ENCODE results near the gene MARCHF10. TPM values are rescaled to one million over a fixed set of nuclear protein-coding genes. Genes with fewer than 3 reads are reported as not detected.
A peak's percentile ranks its signal among the peaks of the same experiment; 100 is the strongest.

Gene MARCHF10
- total RNA-seq, 3 donors from 2014 or later: under 0.01 to 0.16 TPM; not detected in 1

DNA sequence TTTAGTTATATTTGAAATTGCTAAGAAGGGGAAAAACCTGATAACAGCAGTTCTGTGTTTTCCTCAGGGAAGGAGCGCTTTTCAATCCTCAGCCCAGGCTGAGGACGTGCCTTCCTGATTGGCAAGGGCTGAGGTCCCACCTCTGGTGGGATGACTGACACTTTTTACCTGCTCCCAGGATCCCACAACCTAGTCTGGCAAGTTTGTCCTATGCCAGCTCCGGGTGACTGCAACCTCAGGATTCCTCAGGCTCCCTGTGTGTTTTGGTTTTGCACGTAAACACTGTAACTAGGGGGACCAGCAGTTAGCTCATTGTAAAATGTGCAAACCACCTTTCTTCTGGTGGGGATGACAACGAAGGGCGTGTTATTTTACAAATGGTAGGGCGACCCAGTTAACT is 7.5 kb downstream of the MARCHF10 start:
- no peaks in the 10 kb centered on the region for H3K9me3 ChIP-seq
- H3K4me1 ChIP-seq: no peaks in the 10 kb centered on the region
- H3K36me3 ChIP-seq: no peaks in the 10 kb centered on the region
- H3K27me3 ChIP-seq: no peaks in the 10 kb centered on the region
- intact Hi-C loops (cut with DNase I; ENCODE audit: low total_unique reads): no loop called here
- H3K4me3 ChIP-seq: no peak overlapping the region
- peak in 1 of 2 donors; percentile 67 for DNase-seq (ENCODE audit: low spot score in 2 of 2)
- TF ChIP-seq, protein P1, sequence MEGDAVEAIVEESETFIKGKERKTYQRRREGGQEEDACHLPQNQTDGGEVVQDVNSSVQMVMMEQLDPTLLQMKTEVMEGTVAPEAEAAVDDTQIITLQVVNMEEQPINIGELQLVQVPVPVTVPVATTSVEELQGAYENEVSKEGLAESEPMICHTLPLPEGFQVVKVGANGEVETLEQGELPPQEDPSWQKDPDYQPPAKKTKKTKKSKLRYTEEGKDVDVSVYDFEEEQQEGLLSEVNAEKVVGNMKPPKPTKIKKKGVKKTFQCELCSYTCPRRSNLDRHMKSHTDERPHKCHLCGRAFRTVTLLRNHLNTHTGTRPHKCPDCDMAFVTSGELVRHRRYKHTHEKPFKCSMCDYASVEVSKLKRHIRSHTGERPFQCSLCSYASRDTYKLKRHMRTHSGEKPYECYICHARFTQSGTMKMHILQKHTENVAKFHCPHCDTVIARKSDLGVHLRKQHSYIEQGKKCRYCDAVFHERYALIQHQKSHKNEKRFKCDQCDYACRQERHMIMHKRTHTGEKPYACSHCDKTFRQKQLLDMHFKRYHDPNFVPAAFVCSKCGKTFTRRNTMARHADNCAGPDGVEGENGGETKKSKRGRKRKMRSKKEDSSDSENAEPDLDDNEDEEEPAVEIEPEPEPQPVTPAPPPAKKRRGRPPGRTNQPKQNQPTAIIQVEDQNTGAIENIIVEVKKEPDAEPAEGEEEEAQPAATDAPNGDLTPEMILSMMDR (IDR thresholded peaks at IDR 0.05): no peak
- peak in 1 of 3 donors; percentile 32 for TF ChIP-seq POLR2AphosphoS5 (IDR thresholded peaks at IDR 0.05)
- H3K27ac ChIP-seq: peak overlapping the region in 1 of 2 donors; percentile 64

DNA sequence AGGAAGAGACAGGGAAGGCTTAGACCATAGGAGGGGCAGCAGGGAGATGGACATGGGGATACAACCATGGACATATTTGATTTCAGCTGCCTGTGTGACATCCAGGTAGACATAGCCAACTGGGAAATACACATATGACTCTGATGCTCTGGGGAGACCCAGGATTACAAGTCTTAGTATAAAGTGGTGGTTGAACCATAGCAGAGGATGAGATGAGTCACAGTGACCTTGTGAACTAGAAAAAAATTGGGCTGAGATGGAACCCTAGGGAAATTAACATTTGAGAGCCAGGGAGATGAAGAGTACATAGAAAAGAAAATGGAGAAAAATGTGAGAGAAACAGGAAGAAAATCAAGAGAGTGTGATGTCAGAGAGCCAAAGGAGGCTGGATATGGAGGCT is 10.2 kb downstream of the MARCHF10 start:
- no peak overlapping the region for H3K4me3 ChIP-seq
- H3K9me3 ChIP-seq: no peaks in the 10 kb centered on the region
- no peaks in the 10 kb centered on the region for H3K36me3 ChIP-seq
- intact Hi-C loops (cut with DNase I; ENCODE audit: low total_unique reads): no loop called here
- H3K4me1 ChIP-seq: no peaks in the 10 kb centered on the region
- DNase-seq (ENCODE audit: low spot score in 2 of 2): no peak
- H3K27ac ChIP-seq: no peak overlapping the region
- H3K27me3 ChIP-seq: no peaks in the 10 kb centered on the region
- TF ChIP-seq POLR2AphosphoS5 (IDR thresholded peaks at IDR 0.05): no peak
- TF ChIP-seq, protein P1 (IDR thresholded peaks at IDR 0.05): no peak
- no peak for TF ChIP-seq POLR2A (IDR thresholded peaks at IDR 0.05)

DNA sequence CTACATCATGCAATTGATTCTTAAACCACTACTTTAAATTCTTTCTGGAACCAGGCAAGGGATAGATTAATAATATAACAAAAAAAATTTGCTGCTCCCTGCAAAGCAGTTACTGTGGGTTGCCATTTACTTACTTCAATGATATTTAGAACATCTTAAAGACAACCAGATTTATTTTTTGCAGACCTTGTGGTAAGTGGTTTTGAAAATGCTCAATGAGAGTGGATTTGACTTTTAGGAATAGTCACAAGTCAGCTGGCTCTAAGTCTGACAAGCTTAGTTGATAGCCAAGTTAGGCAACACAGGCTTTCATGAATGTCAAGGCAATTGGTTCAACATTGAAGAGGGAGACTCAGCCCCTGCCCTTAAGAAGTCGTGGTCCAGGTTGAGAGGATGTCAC is 11.8 kb downstream of the MARCHF10 start:
- TF ChIP-seq, protein P1 (IDR thresholded peaks at IDR 0.05): no peak
- no peak for TF ChIP-seq POLR2AphosphoS5 (IDR thresholded peaks at IDR 0.05)
- TF ChIP-seq POLR2A (IDR thresholded peaks at IDR 0.05): no peak
- Histone ChIP-seq H3K27me3 (no peaks in the 10 kb centered on the region), H3K36me3 (no peaks in the 10 kb centered on the region), H3K27ac (no peak overlapping the region), H3K4me1 (no peaks in the 10 kb centered on the region), H3K9me3 (no peaks in the 10 kb centered on the region), H3K4me3 (no peak overlapping the region)
- no peak for DNase-seq (ENCODE audit: low spot score in 2 of 2)
- intact Hi-C loops (cut with DNase I; ENCODE audit: low total_unique reads): no loop called here

DNA sequence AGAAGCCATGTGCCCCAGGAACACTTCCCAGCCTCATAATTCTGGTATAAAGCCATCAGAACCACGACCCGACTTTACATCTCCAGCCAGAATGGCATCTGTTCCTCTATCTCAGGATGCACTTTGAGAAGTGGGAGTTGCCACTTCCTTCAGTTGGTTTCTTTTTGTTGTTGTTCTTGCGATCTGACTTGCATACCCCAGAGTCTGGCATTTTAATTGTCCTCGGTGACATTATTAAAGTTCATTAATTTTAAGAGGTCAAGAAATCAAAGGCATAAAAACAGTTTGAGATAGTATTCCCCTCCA is 13.5 kb downstream of the MARCHF10 start:
- H3K27ac ChIP-seq: no peak overlapping the region
- no peaks in the 10 kb centered on the region for H3K36me3 ChIP-seq
- no peak overlapping the region for H3K4me3 ChIP-seq
- H3K4me1 ChIP-seq: no peaks in the 10 kb centered on the region
- intact Hi-C loops (cut with DNase I; ENCODE audit: low total_unique reads): no loop called here
- TF ChIP-seq POLR2AphosphoS5 (IDR thresholded peaks at IDR 0.05) (no peak), POLR2A (IDR thresholded peaks at IDR 0.05) (no peak)
- TF ChIP-seq, protein P1 (IDR thresholded peaks at IDR 0.05): no peak
- H3K27me3 ChIP-seq: no peaks in the 10 kb centered on the region
- DNase-seq (ENCODE audit: low spot score in 2 of 2): no peak
- H3K9me3 ChIP-seq: no peaks in the 10 kb centered on the region

DNA sequence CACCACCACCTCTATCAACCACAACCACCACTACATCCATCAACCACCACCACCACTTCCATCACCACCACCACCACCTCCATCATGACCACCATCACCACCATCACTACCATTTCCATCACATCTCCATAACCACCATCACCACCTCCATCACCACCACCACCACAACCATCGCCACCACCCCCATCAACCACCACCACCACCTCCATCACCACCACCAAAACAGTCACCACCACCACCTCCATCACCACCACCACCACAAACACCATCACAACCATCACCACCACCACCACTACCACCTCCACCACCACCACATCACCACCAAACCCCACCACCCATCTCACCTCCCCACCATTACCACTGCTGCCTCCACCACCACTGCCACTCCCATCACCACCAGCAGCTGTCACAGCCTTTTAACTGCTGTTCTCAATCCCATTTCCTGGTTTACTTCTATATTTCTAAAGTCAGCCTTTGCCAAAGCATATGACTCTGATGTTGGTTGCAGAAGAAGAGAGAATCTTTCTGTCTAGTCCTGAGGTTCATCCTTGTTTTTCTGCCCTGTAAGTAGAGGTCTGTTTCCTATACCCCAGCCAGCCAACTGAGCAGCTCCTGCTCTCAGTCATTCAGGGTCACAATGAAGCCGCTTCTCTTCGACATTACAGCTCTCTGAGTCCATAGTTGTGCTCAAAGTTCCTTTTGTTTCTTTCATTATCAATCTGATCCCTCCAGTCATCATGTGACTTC is 14.0 kb downstream of the MARCHF10 start:
- no peak for DNase-seq (ENCODE audit: low spot score in 2 of 2)
- Histone ChIP-seq H3K4me3 (no peak overlapping the region), H3K27me3 (no peaks in the 10 kb centered on the region), H3K27ac (no peak overlapping the region), H3K36me3 (no peaks in the 10 kb centered on the region), H3K9me3 (no peaks in the 10 kb centered on the region), H3K4me1 (no peaks in the 10 kb centered on the region)
- TF ChIP-seq, protein P1 (IDR thresholded peaks at IDR 0.05): no peak
- TF ChIP-seq POLR2A (IDR thresholded peaks at IDR 0.05) (no peak), POLR2AphosphoS5 (IDR thresholded peaks at IDR 0.05) (no peak)
- intact Hi-C loops (cut with DNase I; ENCODE audit: low total_unique reads): no loop called here

Measured in breast epithelium (tissue), 4 donors.